ENCODE measurements around the gene NPC1L1. TPM values are rescaled to one million over a fixed set of nuclear protein-coding genes. Genes with fewer than 3 reads are reported as not detected.

NPC1L1 gene
- total RNA-seq, 1 experiment from 2014 or later = 0.15 TPM

- TF ChIP-seq CREM (CRISPR knock-in tag; IDR thresholded peaks at IDR 0.05) (peak; percentile 28; the same call in 1 of the 2 replicates), MXD4 (CRISPR knock-in tag; IDR thresholded peaks at IDR 0.05; ENCODE audit: borderline replicate concordance) (no peak), SP1 (CRISPR knock-in tag; conservative IDR thresholded peaks at IDR 0.05) (0 out of 2 replicates have a peak, but pooled peaks have one; percentile 44), ARID4B (CRISPR knock-in tag; IDR thresholded peaks at IDR 0.05; ENCODE audit: borderline replicate concordance) (peak; percentile 45; the same call in 1 of the 2 replicates), RELA (CRISPR knock-in tag; IDR thresholded peaks at IDR 0.05; ENCODE audit: borderline replicate concordance) (no peak), ZNF396 (CRISPR knock-in tag; IDR thresholded peaks at IDR 0.05; ENCODE audit: borderline replicate concordance) (no peak), TEAD4 (CRISPR knock-in tag; IDR thresholded peaks at IDR 0.05) (no peak), MYBL2 (CRISPR knock-in tag; IDR thresholded peaks at IDR 0.05) (no peak), ZBTB43 (CRISPR knock-in tag; IDR thresholded peaks at IDR 0.05) (0 out of 2 replicates have a peak, but pooled peaks have one; percentile 49), E2F5 (CRISPR knock-in tag; IDR thresholded peaks at IDR 0.05) (peak; percentile 86; the same call in 1 of the 2 replicates), CBFB (CRISPR knock-in tag; IDR thresholded peaks at IDR 0.05; ENCODE audit: low read depth) (0 out of 2 replicates have a peak, but pooled peaks have one; percentile 80), ERG (CRISPR knock-in tag; IDR thresholded peaks at IDR 0.05) (no peak), ZNF138 (CRISPR knock-in tag; conservative IDR thresholded peaks at IDR 0.05) (peak; percentile 94; the same call in 1 of the 2 replicates), FOXJ3 (CRISPR knock-in tag; IDR thresholded peaks at IDR 0.05; ENCODE audit: borderline replicate concordance) (no peak), PRRX2 (CRISPR knock-in tag; IDR thresholded peaks at IDR 0.05) (no peak), ZNF512 (CRISPR knock-in tag; IDR thresholded peaks at IDR 0.05; ENCODE audit: borderline replicate concordance) (no peak), OVOL2 (CRISPR knock-in tag; IDR thresholded peaks at IDR 0.05; ENCODE audit: borderline replicate concordance) (no peak), SMAD4 (CRISPR knock-in tag; IDR thresholded peaks at IDR 0.05) (no peak), ATF6 (CRISPR knock-in tag; IDR thresholded peaks at IDR 0.05) (no peak), FOXP4 (CRISPR knock-in tag; IDR thresholded peaks at IDR 0.05) (no peak), IRF2 (CRISPR knock-in tag; IDR thresholded peaks at IDR 0.05; ENCODE audit: borderline replicate concordance, low read depth) (no peak), E2F1 (CRISPR knock-in tag; IDR thresholded peaks at IDR 0.05) (0 out of 2 replicates have a peak, but pooled peaks have one; percentile 33), ZNF121 (CRISPR knock-in tag; IDR thresholded peaks at IDR 0.05) (no peak), NR2C2 (CRISPR knock-in tag; IDR thresholded peaks at IDR 0.05) (no peak)
These were observed 40.9 kb upstream of the NPC1L1 start, which contains the start of gene TMED4 (continued) for GRCh38 chr7:44581879-44582603.
